Colonic mucosa (tissue), 4 donors: ENCODE measurements around the gene GSTT2. TPM values are rescaled to one million over a fixed set of nuclear protein-coding genes. Genes with fewer than 3 reads are reported as not detected.

Source experiments
- DNase-seq: peaks from one replicate; pipeline ENCODE4 v3.0.0-alpha.2; 2020
- H3K27ac ChIP-seq: fragments of 200-600 bp; one replicate; pipeline ENCODE4 v1.8.0; 2021
- H3K27me3 ChIP-seq: fragments of 200-600 bp; one replicate; pipeline ENCODE4 v1.8.0; 2021
- H3K36me3 ChIP-seq: fragments of 200-600 bp; one replicate; pipeline ENCODE4 v1.8.0; 2021
- H3K4me1 ChIP-seq: fragments of 200-600 bp; one replicate; pipeline ENCODE4 v1.8.0; 2021; ENCODE audit warnings: mild to moderate bottlenecking
- H3K4me3 ChIP-seq: fragments of 200-600 bp; one replicate; pipeline ENCODE4 v1.8.0; 2021
- H3K9ac ChIP-seq, 2 donors: one replicate each; pipeline ENCODE4 v1.7.0; 2013; ENCODE audit warnings: control low read depth in 2 of 2, low read depth in 2 of 2, low read length in 2 of 2
- H3K9me3 ChIP-seq: fragments of 200-600 bp; one replicate; pipeline ENCODE4 v1.8.0; 2021
- CTCF ChIP-seq: fragments of 200-600 bp; IDR thresholded peaks from one replicate; pipeline ENCODE4 v1.8.0; 2022; ENCODE audit warnings: antibody characterized with exemption, mild to moderate bottlenecking
- intact Hi-C: fragments of 100-400 bp; cut with DNase I; formaldehyde crosslinking; loops from one replicate; pipeline ENCODE4 v1.14.1; 2022
- total RNA-seq, 2 donors: library from RNA; stranded (reverse); fragmentation: NEBNext Ultra II Directional in 1 of 2; extraction: Animal tissue kit (Norgen Biotek cat#: 25700) in 1 of 2; gene quantifications; one replicate each; pipeline ENCODE4 v1.2.1, GENCODE V29; 2021
- donor health status: healthy.
- donor health status: DM: no; HTN: no; CAD: no.
- donor health status: DM: no; HTN: no; CAD: no.

Gene GSTT2
- total RNA-seq, 2 donors from 2014 or later = not detected

DNA sequence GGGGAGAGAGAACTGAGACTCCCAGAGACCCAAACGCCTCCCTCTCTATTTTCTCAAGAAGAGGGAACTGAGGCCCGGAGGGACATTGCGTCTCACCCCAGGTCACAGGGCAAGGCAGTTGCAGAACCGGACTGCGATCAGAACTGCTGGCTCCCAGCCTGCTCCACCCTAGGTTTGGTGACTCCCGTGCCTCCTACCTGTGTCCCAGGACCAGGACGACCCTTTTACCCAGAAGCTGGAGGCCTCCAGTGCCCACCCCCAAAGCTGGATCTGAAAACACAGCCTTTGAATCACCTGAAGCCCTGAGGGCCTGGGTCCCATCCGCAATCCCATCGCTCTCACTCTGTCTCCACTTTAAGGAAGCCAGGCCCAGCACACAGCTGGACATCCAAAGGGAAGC is 24.0 kb downstream of the GSTT2 start:
- H3K27ac ChIP-seq = no peak overlapping the region
- no peak overlapping the region for H3K4me3 ChIP-seq
- H3K27me3 ChIP-seq = no peaks in the 10 kb centered on the region
- no peaks in the 10 kb centered on the region for H3K36me3 ChIP-seq
- intact Hi-C loops = loop anchor here (10.0 kb wide), 1 partner anchor 161 kb away; no protein-coding TSS in a partner anchor
- TF ChIP-seq CTCF = no peak
- H3K9me3 ChIP-seq = no peaks in the 10 kb centered on the region
- H3K9ac ChIP-seq = no peak overlapping the region
- DNase-seq = no peak
- no peaks in the 10 kb centered on the region for H3K4me1 ChIP-seq

- Histone ChIP-seq H3K27ac (no peak within 1 kb of the TSS), H3K9ac (no peak within 1 kb of the TSS), H3K27me3 (no peaks in the 10 kb centered on the region), H3K4me3 (no peak within 1 kb of the TSS), H3K4me1 (no peaks in the 10 kb centered on the region), H3K36me3 (no peaks in the 10 kb centered on the region), H3K9me3 (no peaks in the 10 kb centered on the region)
- TF ChIP-seq CTCF = no peak
- no peak for DNase-seq
- intact Hi-C loops = loop anchor here (10.0 kb wide), 1 partner anchor 160 kb away; no protein-coding TSS in a partner anchor
Observed at GRCh38 chr22:24005201-24005600, 25.3 kb downstream of the GSTT2 start, which contains the start of gene GSTT4. TSS of gene GSTT4 (minus strand) at chr22:24005453. CDS start at chr22:24005356, 97 bp downstream.

DNA sequence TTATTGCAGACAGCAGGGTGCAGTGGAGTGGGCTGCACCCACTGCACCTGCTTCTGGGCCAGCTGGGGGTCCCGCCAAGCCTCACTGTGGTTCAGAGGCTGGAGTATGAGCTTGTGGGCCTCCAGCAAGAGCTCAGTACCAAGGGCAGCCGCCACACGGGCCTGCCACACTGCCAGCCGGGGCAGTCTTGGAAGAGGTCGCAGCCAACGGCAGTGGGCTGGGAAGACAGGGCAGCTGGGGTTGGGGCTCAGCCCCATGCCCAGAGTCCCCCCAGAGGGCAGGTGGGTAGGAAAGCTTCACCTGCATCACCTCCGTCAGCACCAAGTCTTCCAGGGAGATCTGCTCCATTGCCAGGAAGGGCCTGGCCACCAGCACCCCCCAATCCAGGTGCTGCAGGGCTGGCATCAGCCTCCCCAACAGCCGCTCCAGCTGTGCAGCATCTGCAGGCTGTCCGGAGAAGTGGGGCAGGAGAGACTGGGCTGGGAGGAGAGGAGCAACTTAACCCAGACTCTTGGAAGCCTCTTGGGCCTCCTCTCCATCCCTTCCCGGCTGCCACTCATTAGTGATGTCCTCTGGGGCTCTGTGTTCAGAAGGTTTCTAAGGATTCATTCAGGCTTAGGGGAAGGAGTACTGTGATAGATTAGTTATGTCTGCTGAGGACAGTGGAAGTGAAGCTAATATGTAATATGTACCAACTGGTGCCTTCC is 26.4 kb downstream of the GSTT2 start:
- no peak for TF ChIP-seq CTCF
- intact Hi-C loops = loop anchor here (10.0 kb wide), 1 partner anchor 158 kb away; no protein-coding TSS in a partner anchor
- DNase-seq = no peak
- Histone ChIP-seq H3K4me3 (no peak overlapping the region), H3K9ac (no peak overlapping the region), H3K4me1 (no peaks in the 10 kb centered on the region), H3K9me3 (no peaks in the 10 kb centered on the region), H3K27me3 (no peaks in the 10 kb centered on the region), H3K27ac (no peak overlapping the region), H3K36me3 (no peaks in the 10 kb centered on the region)

DNA sequence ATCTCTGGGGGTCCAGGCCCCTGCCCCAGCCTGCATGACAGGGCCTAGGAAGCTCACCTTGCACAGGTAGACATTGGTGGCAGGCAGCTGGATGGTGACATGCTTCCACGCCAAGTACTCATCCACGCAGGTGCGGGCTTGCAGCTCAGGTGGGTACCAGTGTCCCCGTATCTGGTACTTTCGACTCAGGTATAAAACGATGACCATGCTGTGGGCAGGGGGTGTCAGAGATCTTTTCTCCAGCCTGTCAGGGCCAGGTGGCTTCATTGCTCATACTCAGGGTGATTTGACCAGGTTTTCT is 26.9 kb downstream of the GSTT2 start:
- Histone ChIP-seq H3K36me3 (no peaks in the 10 kb centered on the region), H3K9me3 (no peaks in the 10 kb centered on the region), H3K27me3 (no peaks in the 10 kb centered on the region), H3K27ac (no peak overlapping the region), H3K9ac (no peak overlapping the region), H3K4me1 (no peaks in the 10 kb centered on the region), H3K4me3 (no peak overlapping the region)
- TF ChIP-seq CTCF = no peak
- no peak for DNase-seq
- intact Hi-C loops = loop anchor here (10.0 kb wide), 1 partner anchor 158 kb away; no protein-coding TSS in a partner anchor

DNA sequence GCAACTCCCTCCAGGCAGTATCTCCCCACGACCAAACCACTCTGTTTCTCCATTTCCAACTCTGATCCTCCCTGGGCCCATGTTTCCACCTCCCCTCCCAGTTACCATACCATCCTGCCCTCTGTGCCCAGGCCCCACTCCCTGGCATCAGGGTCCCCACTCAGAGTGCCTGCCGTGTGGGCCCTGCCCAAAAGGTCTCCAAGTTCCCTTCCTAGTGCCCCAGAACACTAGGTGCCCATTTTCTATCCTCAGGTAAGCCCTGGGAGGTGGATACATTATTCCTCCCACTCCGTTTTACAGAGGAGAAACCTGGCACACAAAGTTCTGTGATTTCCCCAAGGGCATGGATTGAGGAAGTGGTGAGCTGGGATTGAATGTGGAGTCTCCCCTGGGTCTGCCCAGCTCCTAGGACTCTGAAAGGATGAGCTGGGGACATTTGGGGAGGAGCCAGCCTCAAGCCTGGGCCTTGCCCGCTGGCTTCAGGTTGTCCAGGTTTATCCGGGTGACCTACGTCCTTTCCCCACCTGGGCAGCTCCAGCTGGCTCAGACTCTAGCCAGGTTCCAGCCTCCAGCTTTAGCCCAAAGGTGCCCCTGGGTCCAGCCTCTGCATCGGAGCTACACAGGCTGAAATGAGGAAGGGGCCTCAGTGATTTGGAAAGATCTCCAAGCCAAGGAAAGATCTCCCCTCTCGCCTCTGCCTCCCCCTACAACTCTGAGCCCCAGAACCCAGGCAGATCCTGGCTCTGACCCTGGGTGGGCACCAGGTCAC is 27.5 kb downstream of the GSTT2 start:
- no peak for DNase-seq
- intact Hi-C loops = loop anchor here (10.0 kb wide), 1 partner anchor 157 kb away; no protein-coding TSS in a partner anchor
- Histone ChIP-seq H3K27ac (no peak overlapping the region), H3K36me3 (no peaks in the 10 kb centered on the region), H3K4me3 (no peak overlapping the region), H3K9ac (no peak overlapping the region), H3K27me3 (no peaks in the 10 kb centered on the region), H3K9me3 (no peaks in the 10 kb centered on the region), H3K4me1 (no peaks in the 10 kb centered on the region)
- no peak for TF ChIP-seq CTCF
